CD4-positive, alpha-beta T cell treated with Interleukin-15 for 1 hour (primary cell): ENCODE measurements around the gene ESPN.

ENCODE experiments used
- DNase-seq: peaks from one replicate; pipeline ENCODE4 v3.0.0-alpha.2; 2020

ESPN gene

DNA sequence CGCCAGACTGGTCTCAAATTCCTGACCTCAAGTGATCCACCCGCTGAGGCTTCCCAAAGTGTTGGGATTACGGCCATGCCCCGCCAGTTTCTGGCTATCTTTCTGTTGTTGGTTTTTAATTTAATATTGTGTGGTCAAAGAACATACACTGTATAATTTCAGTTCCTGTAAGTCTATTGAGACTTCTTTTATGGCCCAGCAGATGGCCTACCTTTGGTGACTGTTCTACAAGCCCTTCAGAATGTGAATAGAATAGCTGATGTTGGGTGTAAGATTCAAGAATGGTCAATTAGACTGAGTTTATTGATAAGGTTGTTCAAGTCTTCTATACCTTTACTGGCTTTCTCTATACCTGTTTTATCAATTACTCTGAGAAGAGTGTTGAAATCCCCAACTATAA is 15.5 kb upstream of the ESPN start:
- DNase-seq = no peak

DNA sequence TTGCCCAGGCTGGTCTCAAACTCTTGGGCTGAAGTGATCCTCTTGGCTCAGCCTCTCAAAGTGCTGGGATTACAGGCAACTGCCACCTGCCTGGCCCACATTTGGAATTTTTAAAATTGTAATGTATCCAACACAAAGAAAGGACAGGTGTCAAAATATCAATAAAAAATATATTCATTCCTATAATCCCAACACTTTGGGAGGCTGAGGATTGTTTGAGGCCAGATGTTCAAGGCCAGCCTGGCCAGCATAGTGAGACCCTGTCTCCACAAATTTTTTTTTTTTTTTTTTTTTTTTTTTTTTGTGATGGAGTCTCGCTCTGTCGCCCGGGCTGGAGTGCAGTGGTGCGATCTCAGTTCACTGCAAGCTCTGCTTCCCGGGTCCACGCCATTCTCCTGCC is 14.8 kb upstream of the ESPN start:
- DNase-seq = no peak

- DNase-seq = no peak
Measured at GRCh38 chr1:6410248-6410893, 14.2 kb upstream of the ESPN start.

GRCh38 chr1:6412896-6413295 is 11.7 kb upstream of the ESPN start:
- no peak for DNase-seq

GRCh38 chr1:6414443-6414844 is 10.1 kb upstream of the ESPN start:
- no peak for DNase-seq

DNA sequence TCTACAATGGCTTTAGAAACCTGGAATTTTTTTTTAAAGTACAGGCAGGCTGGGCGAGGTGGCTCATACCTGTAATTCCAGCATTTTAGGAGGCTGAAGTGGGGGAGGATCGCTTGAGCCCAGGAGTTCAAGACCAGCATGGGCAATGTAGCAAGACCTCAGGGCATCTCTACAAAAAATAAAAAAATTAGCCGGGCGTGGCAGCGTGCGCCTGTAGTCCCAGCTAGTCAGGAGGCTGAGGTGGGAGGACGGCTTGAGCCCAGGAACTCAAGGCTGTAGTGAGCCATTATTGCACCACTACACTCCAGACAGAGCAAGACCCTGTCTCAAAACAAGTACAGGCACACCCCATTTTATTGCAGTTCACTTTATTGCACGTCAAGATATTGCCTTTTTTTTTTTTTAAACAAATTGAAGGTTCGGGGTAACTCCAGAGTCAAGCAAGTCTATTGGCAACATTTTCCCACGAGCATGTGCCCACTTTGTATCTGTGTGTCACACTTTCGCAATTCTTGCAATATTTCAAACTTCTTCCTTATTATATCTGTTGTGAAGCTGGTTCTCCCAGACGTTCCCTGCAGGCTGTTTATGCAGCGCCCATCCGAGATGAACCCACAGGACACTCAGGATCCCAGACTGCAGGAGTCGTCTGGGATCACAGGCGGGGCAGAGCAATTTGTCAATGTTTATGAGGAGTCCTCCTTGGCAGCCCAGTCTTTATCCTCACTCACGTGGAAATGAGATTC is 9.5 kb upstream of the ESPN start:
- no peak for DNase-seq

- no peak for DNase-seq
Measured at GRCh38 chr1:6416295-6416656, 8.3 kb upstream of the ESPN start.

DNA sequence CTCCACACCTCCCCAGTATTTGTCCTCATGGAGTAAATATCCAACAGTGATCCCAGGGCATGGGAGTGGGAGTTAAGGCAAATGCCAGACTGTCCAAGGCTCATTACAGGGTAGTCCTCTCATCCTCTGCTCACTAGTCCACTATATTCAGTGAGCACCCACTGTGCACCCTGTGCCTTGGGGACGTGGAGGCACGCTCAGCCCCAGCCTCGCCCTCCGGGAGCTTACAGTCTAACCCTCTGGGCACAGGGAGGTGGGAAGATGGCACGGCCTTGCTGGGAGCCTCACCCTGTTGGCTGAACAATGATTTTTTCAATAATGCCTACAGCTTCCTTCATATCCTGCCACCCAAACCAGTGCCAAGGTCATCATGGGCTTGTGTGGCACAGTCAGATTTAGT is 7.7 kb upstream of the ESPN start:
- no peak for DNase-seq

DNA sequence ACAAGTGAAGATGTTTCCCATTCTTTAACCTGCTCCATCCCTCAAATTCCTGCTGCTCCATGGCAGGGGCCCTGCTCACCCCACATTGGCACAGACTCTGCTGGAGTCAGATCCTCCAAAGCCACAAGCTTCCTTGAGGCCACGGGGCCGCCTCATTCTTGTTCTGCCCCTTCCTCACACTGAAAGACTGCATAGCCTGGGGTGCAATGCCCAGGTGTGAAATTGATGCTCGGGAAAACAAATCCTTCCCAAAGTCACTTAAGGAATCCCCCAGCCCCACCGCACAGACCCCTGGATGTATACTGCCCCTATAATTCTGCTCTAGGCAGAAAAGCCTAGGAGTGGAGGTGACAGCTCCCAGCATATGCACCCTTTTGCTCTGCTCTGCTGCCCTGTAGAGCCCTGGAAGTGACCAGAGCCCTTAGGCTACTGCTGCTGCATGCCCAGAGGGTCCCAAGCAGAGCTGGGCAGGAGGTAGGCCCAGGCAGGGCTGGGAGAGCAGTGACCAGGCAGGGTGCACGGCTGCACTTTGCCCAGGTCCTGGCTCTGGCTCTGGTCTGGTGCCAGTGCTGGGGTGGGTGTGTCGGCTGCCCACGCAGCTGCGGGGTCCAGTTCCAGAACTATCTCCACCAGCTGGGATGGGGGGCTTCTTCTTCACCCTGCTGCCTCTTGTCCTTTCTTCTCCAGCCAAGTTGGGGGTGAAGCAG is 6.5 kb upstream of the ESPN start:
- no peak for DNase-seq

GRCh38 chr1:6418668-6419396 is 5.7 kb upstream of the ESPN start:
- no peak for DNase-seq

GRCh38 chr1:6419397-6419803 is 5.2 kb upstream of the ESPN start:
- DNase-seq = no peak

GRCh38 chr1:6419804-6420453 is 4.6 kb upstream of the ESPN start, which contains the start of gene HES2:
HES2 (minus strand) TSS chr1:6419919; CDS start chr1:6419820, 99 bp downstream.
- no peak for DNase-seq

GRCh38 chr1:6420454-6421042 is 4.0 kb upstream of the ESPN start:
- DNase-seq = no peak

DNA sequence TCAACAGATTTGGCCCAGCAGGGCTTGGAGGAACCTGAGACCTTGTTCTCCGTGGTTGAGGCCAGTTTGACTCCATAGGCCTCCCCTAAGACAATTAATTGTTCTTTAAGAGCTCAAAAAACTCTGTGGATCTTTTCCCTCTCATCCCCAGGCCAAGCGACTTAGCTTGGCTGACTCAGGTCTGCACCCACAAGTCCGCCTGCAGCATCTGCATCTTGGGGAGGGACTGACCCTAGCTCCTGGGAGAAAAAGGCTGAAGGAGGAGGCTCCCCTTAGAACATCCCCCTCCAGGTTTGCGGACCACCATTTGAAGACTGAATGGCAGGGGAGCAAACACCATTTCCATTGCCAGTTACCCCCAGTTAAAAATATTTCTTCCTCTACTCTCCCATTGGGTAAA is 3.3 kb upstream of the ESPN start:
- DNase-seq = no peak

- DNase-seq = peak; percentile 64
Measured at GRCh38 chr1:6423321-6423999, 1.1 kb upstream of the ESPN start.

DNA sequence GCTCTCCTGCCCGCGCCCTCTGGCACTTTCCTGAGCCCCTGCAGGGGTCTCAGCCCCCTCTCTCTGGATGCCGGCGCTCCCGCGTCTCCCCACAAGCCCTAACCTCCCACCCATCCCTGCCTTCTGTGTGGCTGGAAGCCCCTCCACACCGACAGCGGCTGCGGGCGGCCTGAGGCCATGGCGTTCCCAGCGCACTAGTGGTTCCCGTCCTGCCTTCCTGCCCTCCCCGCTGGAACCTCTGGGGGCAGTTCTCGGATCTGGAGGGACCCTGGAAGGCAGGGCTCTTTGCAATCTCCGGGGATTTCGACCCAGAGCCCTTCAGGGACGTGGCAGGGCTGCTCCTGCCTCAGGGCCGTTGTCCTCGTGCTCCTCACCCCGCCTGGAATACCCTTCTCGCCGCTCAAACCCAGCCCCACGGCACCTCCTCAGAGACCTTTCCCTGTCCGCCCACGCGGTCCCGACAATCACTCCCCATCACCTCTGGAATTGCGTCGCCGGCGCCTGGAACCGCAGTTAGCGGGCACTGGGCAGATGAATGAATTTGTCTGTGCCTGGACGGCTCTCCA is 493 bp upstream of the ESPN start:
- no peak for DNase-seq

- no peak for DNase-seq
Measured at GRCh38 chr1:6425658-6426057, 1.1 kb downstream of the ESPN start.

DNA sequence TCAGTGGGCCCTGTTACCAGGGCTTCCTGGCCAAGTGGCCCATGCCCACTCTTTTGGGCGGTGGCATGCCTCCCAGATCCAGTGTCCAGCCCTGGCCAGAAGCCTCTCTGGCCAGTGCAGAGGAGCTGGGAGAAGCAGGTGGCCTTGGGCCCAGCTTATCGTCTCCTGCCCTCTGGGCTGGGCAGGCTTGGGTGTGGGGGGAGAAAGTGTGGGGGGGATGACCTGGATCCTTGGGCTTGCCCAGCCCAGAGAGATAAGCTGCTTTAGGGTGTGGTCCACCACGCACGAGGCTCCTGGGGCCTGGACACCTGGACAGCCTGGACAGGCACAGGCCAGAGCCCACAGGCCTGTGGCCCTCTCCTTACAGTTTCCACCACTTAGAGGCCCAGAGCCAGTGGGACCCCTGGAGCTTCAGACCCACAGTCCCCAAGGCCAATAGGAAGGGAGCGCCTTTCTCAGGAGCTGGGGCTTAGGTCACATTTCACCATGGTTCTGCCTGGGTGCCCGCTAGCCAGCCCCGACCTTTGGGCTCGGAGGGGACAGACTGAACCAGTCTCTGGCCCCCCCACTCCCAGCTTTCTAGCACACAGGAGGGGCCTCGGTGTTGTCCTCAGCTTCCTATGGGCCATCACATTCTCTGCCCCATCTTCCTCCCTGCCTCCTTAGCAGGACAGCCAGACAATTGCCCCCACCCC is 1.8 kb downstream of the ESPN start:
- no peak for DNase-seq

GRCh38 chr1:6426972-6427350 is 2.4 kb downstream of the ESPN start:
- no peak for DNase-seq

- DNase-seq = no peak
Measured at GRCh38 chr1:6427441-6428390, 3.1 kb downstream of the ESPN start.
